ENCODE measurements around the gene GRIN2A.

Gene GRIN2A

DNA sequence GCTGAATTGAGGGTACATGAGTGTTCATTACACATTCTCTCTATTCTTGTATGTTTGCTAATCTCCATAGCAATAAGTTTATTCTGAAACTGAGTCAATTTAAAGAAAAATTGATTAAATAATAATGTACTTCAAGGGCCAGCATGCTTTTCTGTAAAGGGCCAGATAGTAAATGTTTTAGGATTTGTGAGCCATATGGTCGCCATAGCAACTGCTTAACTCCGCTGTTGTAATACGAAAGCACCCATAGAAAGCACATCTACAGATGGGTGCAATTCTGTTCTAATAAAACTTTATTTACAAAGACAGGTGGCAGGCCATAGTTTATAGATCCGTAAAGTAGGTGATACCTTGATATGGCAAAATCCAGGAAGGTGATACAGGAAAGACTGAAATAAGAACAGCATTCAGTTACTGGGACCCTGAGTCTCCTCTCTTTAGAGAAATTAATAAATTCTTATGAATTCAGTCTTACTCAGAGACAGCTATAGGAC lies 36.6 kb downstream of the GRIN2A start:
- no peak for TF ChIP-seq SPI1 (IDR thresholded peaks at IDR 0.05; ENCODE audit: borderline replicate concordance, low read depth)
- TF ChIP-seq REST (IDR thresholded peaks at IDR 0.05; ENCODE audit: insufficient replicate concordance, low read depth), result no peak
- no peak for TF ChIP-seq GABPA (IDR thresholded peaks at IDR 0.05; ENCODE audit: low read depth)
- no peak for TF ChIP-seq POLR2AphosphoS5 (IDR thresholded peaks at IDR 0.05; ENCODE audit: low read depth)
- Histone ChIP-seq H3K27me3 (ENCODE audit: insufficient read depth, poor library complexity, severe bottlenecking) (no peaks in the 10 kb centered on the region), H3K27ac (replicated peaks) (no peak overlapping the region), H3K4me3 (replicated peaks; ENCODE audit: insufficient read depth, low read length) (no peak overlapping the region)
- DNase-seq (ENCODE audit: low read depth in 1 of 2, low spot score in 1 of 2), result no peak

DNA sequence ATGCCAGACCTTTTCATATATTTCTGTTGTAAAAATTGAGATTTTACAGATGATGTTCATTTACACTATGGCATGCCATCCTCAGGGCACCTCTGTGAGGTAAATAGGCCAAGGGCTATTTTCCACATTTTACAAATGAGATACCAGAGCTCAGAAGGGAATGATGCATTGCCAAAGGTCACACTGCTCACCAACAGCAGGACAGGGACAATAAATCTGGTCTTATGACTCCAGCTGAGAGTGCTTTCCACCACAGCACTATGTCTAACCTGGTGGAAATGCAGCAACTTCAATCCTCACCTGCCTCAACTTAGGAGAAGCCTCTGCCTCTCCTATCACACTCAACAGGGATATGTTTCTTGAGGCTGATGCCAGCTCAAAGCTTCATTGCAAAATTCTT lies 40.6 kb downstream of the GRIN2A start:
- Histone ChIP-seq H3K4me3 (replicated peaks; ENCODE audit: insufficient read depth, low read length) (no peak overlapping the region), H3K27ac (replicated peaks) (no peak overlapping the region), H3K27me3 (ENCODE audit: insufficient read depth, poor library complexity, severe bottlenecking) (no peaks in the 10 kb centered on the region)
- DNase-seq (ENCODE audit: low read depth in 1 of 2, low spot score in 1 of 2), result no peak
- TF ChIP-seq SPI1 (IDR thresholded peaks at IDR 0.05; ENCODE audit: borderline replicate concordance, low read depth) (no peak), GABPA (IDR thresholded peaks at IDR 0.05; ENCODE audit: low read depth) (no peak), REST (IDR thresholded peaks at IDR 0.05; ENCODE audit: insufficient replicate concordance, low read depth) (no peak), POLR2AphosphoS5 (IDR thresholded peaks at IDR 0.05; ENCODE audit: low read depth) (no peak)
- TF ChIP-seq, protein P1, sequence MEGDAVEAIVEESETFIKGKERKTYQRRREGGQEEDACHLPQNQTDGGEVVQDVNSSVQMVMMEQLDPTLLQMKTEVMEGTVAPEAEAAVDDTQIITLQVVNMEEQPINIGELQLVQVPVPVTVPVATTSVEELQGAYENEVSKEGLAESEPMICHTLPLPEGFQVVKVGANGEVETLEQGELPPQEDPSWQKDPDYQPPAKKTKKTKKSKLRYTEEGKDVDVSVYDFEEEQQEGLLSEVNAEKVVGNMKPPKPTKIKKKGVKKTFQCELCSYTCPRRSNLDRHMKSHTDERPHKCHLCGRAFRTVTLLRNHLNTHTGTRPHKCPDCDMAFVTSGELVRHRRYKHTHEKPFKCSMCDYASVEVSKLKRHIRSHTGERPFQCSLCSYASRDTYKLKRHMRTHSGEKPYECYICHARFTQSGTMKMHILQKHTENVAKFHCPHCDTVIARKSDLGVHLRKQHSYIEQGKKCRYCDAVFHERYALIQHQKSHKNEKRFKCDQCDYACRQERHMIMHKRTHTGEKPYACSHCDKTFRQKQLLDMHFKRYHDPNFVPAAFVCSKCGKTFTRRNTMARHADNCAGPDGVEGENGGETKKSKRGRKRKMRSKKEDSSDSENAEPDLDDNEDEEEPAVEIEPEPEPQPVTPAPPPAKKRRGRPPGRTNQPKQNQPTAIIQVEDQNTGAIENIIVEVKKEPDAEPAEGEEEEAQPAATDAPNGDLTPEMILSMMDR (IDR thresholded peaks at IDR 0.05; ENCODE audit: insufficient read depth, low read length), result no peak

DNA sequence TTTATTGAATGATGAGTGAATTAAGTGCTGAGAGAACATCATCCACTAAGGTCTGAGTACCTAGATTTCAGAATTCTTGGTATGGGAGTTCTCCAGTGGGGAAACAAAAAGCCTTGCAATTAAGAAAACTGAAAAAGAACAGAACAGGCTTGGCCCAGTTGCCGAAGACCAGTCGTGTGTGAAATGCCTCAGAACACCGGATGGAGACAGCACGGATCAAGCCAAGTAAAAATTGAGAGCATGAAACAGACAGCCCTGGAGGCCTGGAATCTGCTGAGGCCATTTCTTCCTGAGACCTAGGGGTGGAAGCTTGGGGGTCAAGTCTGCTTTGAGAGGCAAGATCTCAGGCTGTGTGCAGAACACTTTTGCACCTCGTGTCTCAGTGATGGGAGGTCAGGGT lies 43.3 kb downstream of the GRIN2A start:
- H3K4me3 ChIP-seq (replicated peaks; ENCODE audit: insufficient read depth, low read length), result no peak overlapping the region
- DNase-seq (ENCODE audit: low read depth in 1 of 2, low spot score in 1 of 2), result no peak
- TF ChIP-seq REST (IDR thresholded peaks at IDR 0.05; ENCODE audit: insufficient replicate concordance, low read depth), result no peak
- no peak for TF ChIP-seq SPI1 (IDR thresholded peaks at IDR 0.05; ENCODE audit: borderline replicate concordance, low read depth)
- no peak for TF ChIP-seq GABPA (IDR thresholded peaks at IDR 0.05; ENCODE audit: low read depth)
- TF ChIP-seq POLR2AphosphoS5 (IDR thresholded peaks at IDR 0.05; ENCODE audit: low read depth), result no peak
- TF ChIP-seq, protein P1 (IDR thresholded peaks at IDR 0.05; ENCODE audit: insufficient read depth, low read length), result no peak
- no peak overlapping the region for H3K27ac ChIP-seq (replicated peaks)
- no peaks in the 10 kb centered on the region for H3K27me3 ChIP-seq (ENCODE audit: insufficient read depth, poor library complexity, severe bottlenecking)

All from HL-60 (cell line).